Measurements from ENCODE around the gene SCAF1. TPM values are rescaled to one million over a fixed set of nuclear protein-coding genes. Genes with fewer than 3 reads are reported as not detected.

The SCAF1 gene
- total and polyA plus RNA-seq, 9 of the 15 experiments (the other 6 are each of a cell fraction or from before 2014, with no cell fraction given), result 0.20 to 79.0 (median 4.9) TPM

DNA sequence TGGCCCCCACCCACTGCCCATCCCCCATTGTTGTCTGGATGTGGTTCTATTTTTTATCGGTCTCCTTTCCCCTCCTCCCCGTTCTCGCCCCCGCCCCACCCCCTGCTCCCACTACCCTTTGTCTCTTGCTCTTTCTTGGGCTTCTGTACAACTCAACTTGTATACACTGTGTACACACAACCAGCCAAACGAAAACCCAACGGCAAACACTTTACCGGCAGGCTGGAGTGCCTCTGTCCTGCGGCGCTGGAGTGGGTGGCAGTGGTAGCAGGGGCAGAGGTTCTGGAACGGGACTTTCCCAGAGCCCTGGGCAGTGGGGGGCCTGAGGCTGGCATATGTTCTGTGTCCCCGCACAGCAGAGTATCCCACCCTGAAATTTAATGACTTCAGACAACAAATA, 15.8 kb upstream of the SCAF1 start (continued):
- TF ChIP-seq, protein P1, sequence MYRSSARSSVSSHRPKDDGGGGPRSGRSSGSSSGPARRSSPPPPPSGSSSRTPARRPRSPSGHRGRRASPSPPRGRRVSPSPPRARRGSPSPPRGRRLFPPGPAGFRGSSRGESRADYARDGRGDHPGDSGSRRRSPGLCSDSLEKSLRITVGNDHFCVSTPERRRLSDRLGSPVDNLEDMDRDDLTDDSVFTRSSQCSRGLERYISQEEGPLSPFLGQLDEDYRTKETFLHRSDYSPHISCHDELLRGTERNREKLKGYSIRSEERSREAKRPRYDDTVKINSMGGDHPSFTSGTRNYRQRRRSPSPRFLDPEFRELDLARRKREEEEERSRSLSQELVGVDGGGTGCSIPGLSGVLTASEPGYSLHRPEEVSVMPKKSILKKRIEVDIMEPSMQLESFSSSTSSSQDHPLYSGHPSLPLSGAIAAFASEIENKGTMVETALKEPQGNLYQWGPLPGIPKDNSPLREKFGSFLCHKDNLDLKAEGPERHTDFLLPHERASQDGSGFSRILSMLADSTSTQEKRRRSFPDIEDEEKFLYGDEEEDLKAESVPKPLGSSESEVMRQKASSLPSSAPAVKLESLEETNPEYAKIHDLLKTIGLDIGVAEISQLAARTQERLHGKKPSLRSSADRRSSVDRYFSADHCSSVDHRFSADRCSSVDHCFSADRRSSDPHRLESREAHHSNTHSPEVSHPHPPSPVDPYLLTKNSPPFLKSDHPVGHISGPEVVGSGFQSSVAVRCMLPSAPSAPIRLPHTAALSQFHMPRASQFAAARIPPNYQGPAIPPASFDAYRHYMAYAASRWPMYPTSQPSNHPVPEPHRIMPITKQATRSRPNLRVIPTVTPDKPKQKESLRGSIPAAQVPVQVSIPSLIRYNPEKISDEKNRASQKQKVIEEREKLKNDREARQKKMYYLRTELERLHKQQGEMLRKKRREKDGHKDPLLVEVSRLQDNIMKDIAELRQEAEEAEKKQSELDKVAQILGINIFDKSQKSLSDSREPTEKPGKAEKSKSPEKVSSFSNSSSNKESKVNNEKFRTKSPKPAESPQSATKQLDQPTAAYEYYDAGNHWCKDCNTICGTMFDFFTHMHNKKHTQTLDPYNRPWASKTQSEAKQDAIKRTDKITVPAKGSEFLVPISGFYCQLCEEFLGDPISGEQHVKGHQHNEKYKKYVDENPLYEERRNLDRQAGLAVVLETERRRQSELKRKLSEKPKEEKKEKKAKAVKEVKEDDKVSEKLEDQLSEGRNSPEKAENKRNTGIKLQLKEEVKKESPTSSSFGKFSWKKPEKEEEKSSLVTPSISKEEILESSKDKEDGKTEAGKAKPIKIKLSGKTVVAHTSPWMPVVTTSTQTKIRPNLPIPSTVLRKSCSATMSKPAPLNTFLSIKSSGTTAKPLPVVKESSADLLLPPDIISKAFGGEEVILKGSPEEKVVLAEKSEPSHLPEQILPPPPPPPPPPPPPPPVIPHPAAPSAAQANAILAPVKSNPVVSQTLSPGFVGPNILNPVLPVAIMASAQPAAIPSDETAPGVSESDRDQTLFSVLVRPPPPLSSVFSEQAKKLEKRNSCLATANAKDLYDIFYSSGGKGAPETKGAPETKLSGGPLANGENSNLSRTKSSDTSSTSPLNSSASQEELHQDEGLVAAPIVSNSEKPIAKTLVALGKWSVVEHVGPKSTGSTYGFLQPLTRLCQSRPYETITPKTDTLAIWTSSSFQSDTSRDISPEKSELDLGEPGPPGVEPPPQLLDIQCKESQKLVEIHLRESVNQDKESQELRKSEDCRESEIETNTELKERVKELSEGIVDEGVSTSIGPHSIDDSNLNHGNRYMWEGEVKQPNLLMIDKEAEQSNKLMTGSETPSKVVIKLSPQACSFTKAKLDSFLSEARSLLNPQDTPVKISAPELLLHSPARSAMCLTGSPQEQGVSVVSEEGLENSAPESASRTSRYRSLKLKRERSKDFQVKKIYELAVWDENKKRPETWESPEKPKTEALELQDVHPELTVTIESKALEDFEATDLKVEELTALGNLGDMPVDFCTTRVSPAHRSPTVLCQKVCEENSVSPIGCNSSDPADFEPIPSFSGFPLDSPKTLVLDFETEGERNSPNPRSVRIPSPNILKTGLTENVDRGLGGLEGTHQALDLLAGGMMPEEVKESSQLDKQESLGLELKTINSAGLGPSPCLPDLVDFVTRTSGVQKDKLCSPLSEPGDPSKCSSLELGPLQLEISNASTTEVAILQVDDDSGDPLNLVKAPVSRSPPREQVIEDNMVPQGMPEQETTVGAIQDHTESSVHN (IDR thresholded peaks at IDR 0.05; ENCODE audit: borderline replicate concordance in 1 of 2, low read depth in 1 of 2), result no peak
- TF ChIP-seq DIDO1 (tag; IDR thresholded peaks at IDR 0.05; ENCODE audit: low read depth), result no peak
- no peak for TF ChIP-seq SMARCA5 (IDR thresholded peaks at IDR 0.05)
- TF ChIP-seq KDM5B (IDR thresholded peaks at IDR 0.05; ENCODE audit: insufficient replicate concordance, low read depth, low read length), result no peak
- no peak for TF ChIP-seq NRF1 (conservative IDR thresholded peaks at IDR 0.05 in 1 of 2, IDR thresholded peaks at IDR 0.05 in 1 of 2)
- no peak for TF ChIP-seq RAD21 (CRISPR knock-in tag; conservative IDR thresholded peaks at IDR 0.05 in 1 of 2, IDR thresholded peaks at IDR 0.05 in 1 of 2)
- TF ChIP-seq SPI1 (IDR thresholded peaks at IDR 0.05; ENCODE audit: borderline replicate concordance, low read depth, low read length), result no peak
- no peak for TF ChIP-seq PTTG1 (tag; IDR thresholded peaks at IDR 0.05; ENCODE audit: low read depth)
- no peak for TF ChIP-seq PCBP1 (IDR thresholded peaks at IDR 0.05; ENCODE audit: low read depth, low read length, poor library complexity, severe bottlenecking)
- TF ChIP-seq, protein P2, sequence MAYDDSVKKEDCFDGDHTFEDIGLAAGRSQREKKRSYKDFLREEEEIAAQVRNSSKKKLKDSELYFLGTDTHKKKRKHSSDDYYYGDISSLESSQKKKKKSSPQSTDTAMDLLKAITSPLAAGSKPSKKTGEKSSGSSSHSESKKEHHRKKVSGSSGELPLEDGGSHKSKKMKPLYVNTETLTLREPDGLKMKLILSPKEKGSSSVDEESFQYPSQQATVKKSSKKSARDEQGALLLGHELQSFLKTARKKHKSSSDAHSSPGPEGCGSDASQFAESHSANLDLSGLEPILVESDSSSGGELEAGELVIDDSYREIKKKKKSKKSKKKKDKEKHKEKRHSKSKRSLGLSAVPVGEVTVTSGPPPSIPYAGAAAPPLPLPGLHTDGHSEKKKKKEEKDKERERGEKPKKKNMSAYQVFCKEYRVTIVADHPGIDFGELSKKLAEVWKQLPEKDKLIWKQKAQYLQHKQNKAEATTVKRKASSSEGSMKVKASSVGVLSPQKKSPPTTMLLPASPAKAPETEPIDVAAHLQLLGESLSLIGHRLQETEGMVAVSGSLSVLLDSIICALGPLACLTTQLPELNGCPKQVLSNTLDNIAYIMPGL (CRISPR knock-in tag; IDR thresholded peaks at IDR 0.05), result no peak

Measured in K562 (cell line).